ENCODE data around the gene TOGARAM2.

TOGARAM2 gene

DNA sequence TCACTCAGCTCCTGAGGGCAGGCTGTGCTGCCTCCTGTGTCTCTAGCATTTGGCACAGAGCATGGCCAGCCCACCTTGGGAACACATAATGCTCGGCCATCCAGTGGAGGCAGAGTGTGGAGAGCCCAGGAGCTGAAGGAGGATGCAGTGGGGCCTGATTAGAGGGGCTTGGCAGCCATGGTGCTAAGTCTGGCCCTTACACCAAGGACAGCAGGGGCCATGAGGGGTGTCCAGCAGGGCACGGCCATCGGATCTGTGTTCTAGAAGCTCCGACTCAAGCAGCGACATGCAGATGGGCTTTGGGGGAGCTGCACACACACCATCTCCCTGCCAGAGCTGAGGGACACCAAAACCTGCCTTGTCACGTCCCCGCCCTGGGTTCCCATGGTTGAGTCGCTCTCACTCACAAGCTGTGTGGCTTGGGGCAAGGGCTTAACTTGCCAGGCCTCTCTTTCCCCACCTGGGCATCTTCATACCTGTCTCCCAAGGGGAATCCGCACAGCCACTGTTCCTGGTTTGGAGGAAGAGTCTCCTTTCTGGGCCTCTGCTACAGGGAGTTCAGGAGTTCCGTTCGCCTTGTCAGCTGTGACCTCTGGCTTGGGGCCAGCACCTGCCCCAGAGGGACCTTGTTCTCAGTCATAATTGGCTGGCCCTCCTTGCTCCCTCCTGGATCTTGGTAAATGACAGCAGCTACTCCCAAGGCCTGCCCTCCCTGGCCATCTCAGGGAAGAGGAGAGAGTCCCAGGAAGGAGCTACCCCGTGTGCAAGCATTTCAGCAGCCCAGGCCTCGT is 1.3 kb upstream of the TOGARAM2 start:
- TF ChIP-seq, protein P1, sequence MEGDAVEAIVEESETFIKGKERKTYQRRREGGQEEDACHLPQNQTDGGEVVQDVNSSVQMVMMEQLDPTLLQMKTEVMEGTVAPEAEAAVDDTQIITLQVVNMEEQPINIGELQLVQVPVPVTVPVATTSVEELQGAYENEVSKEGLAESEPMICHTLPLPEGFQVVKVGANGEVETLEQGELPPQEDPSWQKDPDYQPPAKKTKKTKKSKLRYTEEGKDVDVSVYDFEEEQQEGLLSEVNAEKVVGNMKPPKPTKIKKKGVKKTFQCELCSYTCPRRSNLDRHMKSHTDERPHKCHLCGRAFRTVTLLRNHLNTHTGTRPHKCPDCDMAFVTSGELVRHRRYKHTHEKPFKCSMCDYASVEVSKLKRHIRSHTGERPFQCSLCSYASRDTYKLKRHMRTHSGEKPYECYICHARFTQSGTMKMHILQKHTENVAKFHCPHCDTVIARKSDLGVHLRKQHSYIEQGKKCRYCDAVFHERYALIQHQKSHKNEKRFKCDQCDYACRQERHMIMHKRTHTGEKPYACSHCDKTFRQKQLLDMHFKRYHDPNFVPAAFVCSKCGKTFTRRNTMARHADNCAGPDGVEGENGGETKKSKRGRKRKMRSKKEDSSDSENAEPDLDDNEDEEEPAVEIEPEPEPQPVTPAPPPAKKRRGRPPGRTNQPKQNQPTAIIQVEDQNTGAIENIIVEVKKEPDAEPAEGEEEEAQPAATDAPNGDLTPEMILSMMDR (IDR thresholded peaks at IDR 0.05; ENCODE audit: low read depth, low read length): no peak

DNA sequence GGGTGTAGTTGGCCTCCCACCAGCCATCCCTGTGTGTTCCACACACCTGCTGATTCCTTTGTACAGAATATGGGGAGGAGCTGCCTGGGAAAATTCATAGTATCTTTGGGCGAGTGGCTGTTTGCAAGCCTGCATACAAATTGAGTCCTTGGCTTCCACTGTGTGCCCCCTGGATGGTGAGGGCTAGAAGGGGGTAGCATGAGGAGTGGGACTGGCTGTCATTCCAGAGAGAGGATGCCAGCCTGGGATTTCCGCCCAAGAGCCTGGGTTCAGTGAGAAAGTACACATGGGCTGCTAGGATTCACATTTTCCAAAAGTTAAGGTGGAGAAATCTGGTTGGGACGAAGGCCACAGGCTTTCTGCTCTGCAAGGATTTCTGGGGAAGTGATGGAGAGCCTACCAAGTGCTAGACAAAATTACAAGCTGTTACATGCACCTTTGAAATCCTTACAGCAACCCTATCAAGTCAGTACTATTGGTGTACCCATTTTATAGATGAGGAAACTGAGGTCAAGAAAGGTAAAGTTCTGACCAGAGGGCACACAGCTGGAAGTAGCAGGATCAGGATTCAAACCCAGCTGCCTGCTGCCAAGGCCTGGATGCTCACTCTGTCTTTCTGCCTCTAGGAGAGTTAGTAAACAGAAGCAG is 606 bp upstream of the TOGARAM2 start:
- TF ChIP-seq, protein P1 (IDR thresholded peaks at IDR 0.05; ENCODE audit: low read depth, low read length): no peak
- no peak overlapping the region for H3K4me3 ChIP-seq (replicated peaks in 1 of 2; ENCODE audit: low read depth in 2 of 2, low read length in 2 of 2)
- no peak for DNase-seq (ENCODE audit: low read depth in 2 of 2)

More for the DNA sequence above, 1.3 kb upstream of the TOGARAM2 start:
- H3K4me3 ChIP-seq (replicated peaks in 1 of 2; ENCODE audit: low read depth in 2 of 2, low read length in 2 of 2): no peak overlapping the region
- DNase-seq (ENCODE audit: low read depth in 2 of 2): no peak

DNA sequence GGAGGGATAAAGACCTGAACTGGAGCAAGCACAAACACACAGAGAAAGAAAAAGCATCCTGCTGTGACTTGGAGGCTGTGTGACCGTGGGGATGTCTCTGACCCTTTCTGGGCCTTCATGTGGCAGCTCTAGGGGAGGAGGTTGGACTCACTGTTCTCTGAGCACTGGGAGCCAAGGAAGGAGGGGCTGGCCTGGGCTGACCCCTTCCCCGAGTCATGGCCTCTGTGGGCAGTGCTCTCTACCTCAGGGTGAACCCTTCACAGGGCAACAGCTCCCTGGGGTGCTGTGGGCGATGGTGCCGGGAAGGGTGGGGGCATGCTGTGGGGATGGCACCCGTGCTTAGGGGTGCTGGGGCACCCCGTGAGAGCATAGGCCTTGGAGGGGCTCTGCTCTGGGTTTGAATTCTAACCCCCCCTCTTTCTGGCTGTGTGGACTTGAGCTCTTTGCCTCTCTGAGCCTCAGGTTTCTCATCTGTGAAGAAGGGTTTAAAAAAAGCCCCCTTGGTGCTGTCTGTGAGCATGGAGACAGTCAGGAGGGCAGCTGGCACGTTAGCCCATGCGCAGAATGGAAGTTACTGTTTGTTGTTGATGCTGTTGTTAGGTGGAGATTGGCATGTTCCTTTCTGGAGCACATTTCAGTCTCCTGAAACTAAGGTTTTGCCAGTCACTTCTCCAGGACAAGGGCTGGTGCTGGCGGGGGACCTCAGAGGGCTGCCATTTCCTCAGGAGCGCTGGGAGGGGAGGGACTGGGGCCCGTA is 700 bp downstream of the TOGARAM2 start:
- DNase-seq (ENCODE audit: low read depth in 2 of 2): no peak
- TF ChIP-seq, protein P1 (IDR thresholded peaks at IDR 0.05; ENCODE audit: low read depth, low read length): no peak
- H3K4me3 ChIP-seq (replicated peaks in 1 of 2; ENCODE audit: low read depth in 2 of 2, low read length in 2 of 2): no peak overlapping the region

DNA sequence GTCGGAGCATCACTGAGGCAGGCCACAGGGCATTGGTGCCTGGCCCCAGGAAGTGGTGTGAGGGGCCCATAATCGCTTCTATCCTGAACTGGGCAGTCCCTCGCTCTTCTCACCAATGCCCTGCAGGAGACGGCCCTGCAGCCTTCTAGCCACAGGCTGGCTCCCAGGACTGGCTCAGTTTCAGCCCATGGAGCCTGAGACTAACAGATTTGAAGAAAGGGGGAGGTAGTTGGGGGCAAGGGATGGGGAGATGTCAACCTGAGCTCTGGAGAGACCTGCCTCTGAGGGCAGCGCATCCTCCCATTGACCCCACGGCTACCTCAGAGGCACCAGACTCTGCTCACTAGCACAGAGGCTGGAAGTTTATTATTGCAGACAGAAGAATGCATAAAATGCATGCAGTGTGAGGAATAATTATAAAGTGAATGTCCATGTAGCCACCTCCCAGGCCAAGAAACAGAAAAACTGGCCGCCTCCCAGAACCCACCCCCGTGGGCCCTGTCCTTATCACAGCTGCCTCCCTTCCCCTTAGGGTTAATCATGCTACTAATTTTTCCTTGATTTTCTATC is 1.4 kb downstream of the TOGARAM2 start:
- TF ChIP-seq, protein P1 (IDR thresholded peaks at IDR 0.05; ENCODE audit: low read depth, low read length): no peak
- no peak for DNase-seq (ENCODE audit: low read depth in 2 of 2)
- H3K4me3 ChIP-seq (replicated peaks in 1 of 2; ENCODE audit: low read depth in 2 of 2, low read length in 2 of 2): no peak overlapping the region

DNA sequence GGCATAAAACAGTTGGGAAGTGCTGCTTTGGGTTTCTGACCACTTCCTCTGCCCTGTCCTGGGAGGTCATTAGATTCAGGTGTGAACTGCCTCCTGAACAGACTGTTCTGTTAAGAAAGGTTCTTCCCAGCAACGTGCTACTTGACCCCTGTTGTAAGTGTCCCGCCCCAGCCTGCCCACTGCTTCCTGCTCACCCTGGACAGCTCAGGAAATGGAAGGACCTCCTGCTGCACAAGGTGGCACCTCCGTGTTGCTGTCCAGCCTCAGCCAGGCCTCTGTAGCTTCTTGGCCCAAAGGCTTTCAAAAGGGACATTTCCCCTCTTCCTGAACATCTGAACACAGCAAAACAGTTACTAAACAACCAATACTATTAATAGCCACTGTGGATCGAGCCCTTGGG is 5.3 kb downstream of the TOGARAM2 start:
- no peak overlapping the region for H3K4me3 ChIP-seq (replicated peaks in 1 of 2; ENCODE audit: low read depth in 2 of 2, low read length in 2 of 2)
- TF ChIP-seq, protein P1 (IDR thresholded peaks at IDR 0.05; ENCODE audit: low read depth, low read length): no peak
- no peak for DNase-seq (ENCODE audit: low read depth in 2 of 2)

DNA sequence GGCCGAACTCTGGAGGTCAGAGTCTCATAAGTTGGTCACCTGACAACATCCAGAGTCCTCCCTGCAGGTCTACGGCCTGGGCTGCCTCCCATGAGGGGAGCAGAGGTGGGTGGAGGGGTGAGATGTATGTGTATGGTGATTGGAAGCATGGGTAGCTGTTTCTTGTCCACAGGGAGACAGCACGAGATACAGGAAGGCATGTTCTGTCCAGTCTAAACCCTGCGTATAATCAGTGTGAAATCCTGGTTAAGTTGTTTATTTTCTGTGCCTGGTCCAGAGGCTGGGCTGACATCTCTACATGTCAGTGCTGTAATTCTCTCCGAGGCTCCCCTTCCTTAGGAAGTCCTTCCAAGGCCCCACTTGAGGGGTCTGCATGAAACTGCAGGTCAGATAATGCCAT is 8.9 kb downstream of the TOGARAM2 start:
- TF ChIP-seq, protein P1 (IDR thresholded peaks at IDR 0.05; ENCODE audit: low read depth, low read length): no peak
- no peak for DNase-seq (ENCODE audit: low read depth in 2 of 2)
- H3K4me3 ChIP-seq (replicated peaks in 1 of 2; ENCODE audit: low read depth in 2 of 2, low read length in 2 of 2): no peak overlapping the region
